ENCODE results near the gene EPSTI1. TPM values are rescaled to one million over a fixed set of nuclear protein-coding genes. Genes with fewer than 3 reads are reported as not detected.

The EPSTI1 gene
- total RNA-seq, 1 donor: 15.1 TPM

DNA sequence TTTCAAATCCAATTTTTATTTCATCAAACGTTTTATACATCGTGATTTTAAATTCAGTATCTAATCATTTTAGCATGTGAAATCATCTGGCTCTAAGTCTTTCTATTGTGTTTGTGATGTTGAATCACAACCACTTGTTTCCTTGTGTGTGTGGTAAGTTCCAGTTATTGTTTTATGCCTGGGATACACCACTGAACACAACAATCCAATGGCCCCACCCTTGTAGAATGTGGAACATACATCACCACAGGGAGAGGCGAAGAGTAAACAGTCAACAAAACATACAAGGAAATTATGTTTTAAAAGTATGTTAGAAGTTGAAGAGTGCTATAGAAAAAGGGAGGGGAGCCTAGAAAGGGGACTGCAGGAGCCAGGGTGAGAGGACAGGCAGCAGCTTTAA is 100.5 kb downstream of the EPSTI1 start:
- no peak for DNase-seq (ENCODE audit: low read depth)
- no peak overlapping the region for H3K4me3 ChIP-seq (ENCODE audit: low read depth, low read length)
- TF ChIP-seq, protein P1, sequence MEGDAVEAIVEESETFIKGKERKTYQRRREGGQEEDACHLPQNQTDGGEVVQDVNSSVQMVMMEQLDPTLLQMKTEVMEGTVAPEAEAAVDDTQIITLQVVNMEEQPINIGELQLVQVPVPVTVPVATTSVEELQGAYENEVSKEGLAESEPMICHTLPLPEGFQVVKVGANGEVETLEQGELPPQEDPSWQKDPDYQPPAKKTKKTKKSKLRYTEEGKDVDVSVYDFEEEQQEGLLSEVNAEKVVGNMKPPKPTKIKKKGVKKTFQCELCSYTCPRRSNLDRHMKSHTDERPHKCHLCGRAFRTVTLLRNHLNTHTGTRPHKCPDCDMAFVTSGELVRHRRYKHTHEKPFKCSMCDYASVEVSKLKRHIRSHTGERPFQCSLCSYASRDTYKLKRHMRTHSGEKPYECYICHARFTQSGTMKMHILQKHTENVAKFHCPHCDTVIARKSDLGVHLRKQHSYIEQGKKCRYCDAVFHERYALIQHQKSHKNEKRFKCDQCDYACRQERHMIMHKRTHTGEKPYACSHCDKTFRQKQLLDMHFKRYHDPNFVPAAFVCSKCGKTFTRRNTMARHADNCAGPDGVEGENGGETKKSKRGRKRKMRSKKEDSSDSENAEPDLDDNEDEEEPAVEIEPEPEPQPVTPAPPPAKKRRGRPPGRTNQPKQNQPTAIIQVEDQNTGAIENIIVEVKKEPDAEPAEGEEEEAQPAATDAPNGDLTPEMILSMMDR (IDR thresholded peaks at IDR 0.05; ENCODE audit: insufficient read depth, low read depth, low read length): no peak

DNA sequence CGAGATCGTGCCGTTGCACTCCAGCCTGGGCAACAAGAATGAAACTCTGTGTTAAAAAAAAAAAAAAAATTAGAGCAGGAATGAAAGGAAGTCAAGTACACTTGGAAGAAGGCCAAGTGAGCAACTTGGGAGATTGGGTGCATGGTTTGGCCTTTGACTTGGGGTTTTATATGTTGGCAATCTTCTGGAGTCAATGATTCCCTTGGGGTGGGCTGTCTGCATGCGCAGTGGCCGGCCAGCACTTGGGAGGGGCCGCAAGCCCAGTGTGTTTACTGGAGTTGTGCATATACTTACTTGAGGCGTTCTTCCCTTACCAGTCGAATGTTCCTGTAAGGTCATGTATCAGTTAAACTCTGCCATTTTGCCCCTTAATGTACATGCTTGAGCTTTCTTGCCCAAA is 106.7 kb downstream of the EPSTI1 start:
- no peak overlapping the region for H3K4me3 ChIP-seq (ENCODE audit: low read depth, low read length)
- TF ChIP-seq, protein P1 (IDR thresholded peaks at IDR 0.05; ENCODE audit: insufficient read depth, low read depth, low read length): no peak
- DNase-seq (ENCODE audit: low read depth): no peak

DNA sequence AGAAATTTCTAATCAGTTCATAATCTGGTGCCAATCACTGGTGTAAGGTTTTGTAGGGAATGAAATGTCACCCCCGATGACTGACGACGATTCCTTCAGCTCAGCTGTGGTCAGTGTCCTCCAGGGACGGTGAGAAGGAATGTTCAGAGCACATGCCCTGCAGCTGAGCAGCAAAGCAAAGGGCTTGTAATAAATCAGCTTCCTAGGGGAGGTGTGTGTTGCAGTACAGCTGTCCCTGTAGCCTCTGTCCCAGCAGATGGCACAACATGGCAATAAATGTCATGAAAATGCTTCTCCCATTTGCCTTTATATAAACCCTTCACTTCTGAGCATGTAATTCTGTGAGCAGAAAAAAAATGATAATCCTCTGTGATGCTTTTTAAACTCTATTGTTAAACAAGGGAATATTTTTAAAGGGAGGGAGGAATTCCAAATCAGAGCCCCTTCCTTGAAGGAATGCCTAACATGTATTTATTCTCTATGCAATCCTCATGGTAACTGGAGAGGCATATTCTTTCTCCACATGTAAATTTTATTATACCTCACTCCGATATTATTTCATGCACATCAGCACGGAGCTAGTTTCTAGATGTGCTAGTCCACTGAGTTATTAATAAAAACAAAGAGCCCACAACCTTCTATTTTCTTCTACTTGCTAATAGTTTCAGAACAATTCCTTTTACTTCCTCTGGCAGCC is 108.1 kb downstream of the EPSTI1 start:
- H3K4me3 ChIP-seq (ENCODE audit: low read depth, low read length): no peak overlapping the region
- peak; percentile 71 for DNase-seq (ENCODE audit: low read depth)
- TF ChIP-seq, protein P1 (IDR thresholded peaks at IDR 0.05; ENCODE audit: insufficient read depth, low read depth, low read length): peak; percentile 17

DNA sequence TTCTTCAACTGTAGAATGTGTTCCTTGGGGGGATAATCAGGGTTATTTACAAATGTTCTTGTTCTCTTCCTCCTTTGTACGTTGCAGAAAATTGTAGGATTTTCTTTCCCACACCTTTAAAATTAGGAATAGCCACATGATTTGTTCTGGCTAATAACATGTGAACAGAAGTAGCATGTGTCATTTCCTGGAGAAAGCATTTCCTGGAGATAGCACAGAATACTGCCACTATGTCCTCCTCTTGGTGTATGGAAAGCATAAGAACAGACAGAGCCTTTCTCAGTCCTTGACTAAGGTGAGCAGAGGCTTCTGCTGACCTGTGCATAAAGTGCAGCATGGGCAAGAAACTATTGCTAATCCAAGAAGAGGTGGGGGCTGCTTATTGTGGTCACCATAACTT is 108.9 kb downstream of the EPSTI1 start:
- no peak overlapping the region for H3K4me3 ChIP-seq (ENCODE audit: low read depth, low read length)
- TF ChIP-seq, protein P1 (IDR thresholded peaks at IDR 0.05; ENCODE audit: insufficient read depth, low read depth, low read length): no peak

DNA sequence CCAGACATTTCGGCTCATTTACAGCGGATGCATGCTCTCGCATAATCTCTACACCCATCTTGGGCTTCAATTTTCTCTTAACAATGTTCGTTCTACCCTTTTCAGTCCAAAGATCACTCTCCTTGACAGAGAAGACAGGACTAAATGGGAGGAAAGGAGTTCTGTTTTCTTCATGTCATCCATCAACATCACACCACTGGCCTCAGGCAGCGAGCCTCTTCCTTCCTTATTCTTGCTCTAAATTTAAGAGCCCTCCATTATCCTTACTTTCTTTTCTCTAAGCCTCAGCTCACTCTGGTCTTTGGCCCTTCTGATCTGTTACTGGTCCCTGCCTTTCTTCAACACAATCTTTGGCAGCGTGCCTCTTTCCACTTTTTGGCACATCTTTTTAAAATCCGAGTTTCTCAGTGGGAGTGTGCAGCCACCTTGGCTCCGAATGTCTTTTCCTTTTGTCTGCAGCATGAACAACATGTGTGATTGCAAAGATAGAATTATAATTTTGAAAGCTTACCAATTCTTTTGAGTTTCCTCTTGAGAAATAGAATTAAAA is 111.9 kb downstream of the EPSTI1 start:
- no peak overlapping the region for H3K4me3 ChIP-seq (ENCODE audit: low read depth, low read length)
- no peak for DNase-seq (ENCODE audit: low read depth)
- TF ChIP-seq, protein P1 (IDR thresholded peaks at IDR 0.05; ENCODE audit: insufficient read depth, low read depth, low read length): no peak

More for the DNA sequence above, 108.9 kb downstream of the EPSTI1 start:
- peak; percentile 21 for DNase-seq (ENCODE audit: low read depth)

DNA sequence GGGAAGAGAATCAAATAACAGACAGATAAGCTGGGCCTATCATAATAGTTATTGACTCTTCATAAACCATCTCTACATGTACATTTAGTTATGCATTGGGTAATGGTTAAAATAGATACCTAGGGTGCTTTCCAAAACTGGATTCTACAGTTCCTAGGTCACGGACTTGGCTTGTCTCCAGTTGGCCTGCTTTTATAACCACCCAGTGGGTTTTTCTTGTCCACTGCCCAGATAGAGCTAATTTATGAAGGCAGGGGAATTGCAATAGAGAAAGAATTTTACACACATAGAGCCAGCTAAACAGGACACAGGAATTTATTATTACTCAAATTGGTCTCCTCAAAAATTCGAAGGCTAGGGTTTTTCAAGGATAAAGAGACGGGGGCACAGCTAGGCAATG is 113.3 kb downstream of the EPSTI1 start:
- no peak overlapping the region for H3K4me3 ChIP-seq (ENCODE audit: low read depth, low read length)
- TF ChIP-seq, protein P1 (IDR thresholded peaks at IDR 0.05; ENCODE audit: insufficient read depth, low read depth, low read length): no peak
- no peak for DNase-seq (ENCODE audit: low read depth)
